Activated effector memory CD4-positive, alpha-beta T cell treated with anti-CD3 and anti-CD28 coated beads, Interleukin-2, amount 50 U/mL, for 16 hours (primary cell): ENCODE measurements around the gene NPB.

Experiments
- DNase-seq: peaks from one replicate; pipeline ENCODE4 v3.0.0-alpha.2; 2020

NPB gene

GRCh38 chr17:81870131-81870980 lies 31.7 kb upstream of the NPB start:
- DNase-seq, result peak; percentile 79

GRCh38 chr17:81870981-81871386 lies 31.1 kb upstream of the NPB start, which contains the start of gene ARHGDIA:
Gene ARHGDIA (minus strand): TSS chr17:81871337. CDS start chr17:81869930, 1,407 bp downstream.
- no peak for DNase-seq

GRCh38 chr17:81871387-81872230 lies 30.4 kb upstream of the NPB start:
- DNase-seq, result peak; percentile 99

GRCh38 chr17:81877569-81877968 lies 24.5 kb upstream of the NPB start:
- no peak for DNase-seq

- no peak for DNase-seq
Measured at GRCh38 chr17:81878294-81878693, 23.7 kb upstream of the NPB start.

GRCh38 chr17:81879121-81879520 lies 22.9 kb upstream of the NPB start:
- DNase-seq, result no peak

GRCh38 chr17:81884520-81884919 lies 17.5 kb upstream of the NPB start:
- no peak for DNase-seq

GRCh38 chr17:81884968-81885367 lies 17.1 kb upstream of the NPB start:
- no peak for DNase-seq

- DNase-seq, result no peak
Measured at GRCh38 chr17:81885454-81885853, 16.6 kb upstream of the NPB start.

- no peak for DNase-seq
Measured at GRCh38 chr17:81885869-81886548, 16.0 kb upstream of the NPB start.

- no peak for DNase-seq
Measured at GRCh38 chr17:81888105-81888987, 13.7 kb upstream of the NPB start.

- DNase-seq, result no peak
Measured at GRCh38 chr17:81888988-81889595, 12.9 kb upstream of the NPB start.

- no peak for DNase-seq
Measured at GRCh38 chr17:81889602-81890001, 12.4 kb upstream of the NPB start.

GRCh38 chr17:81890447-81891302 lies 11.4 kb upstream of the NPB start:
- DNase-seq, result peak; percentile 71

- DNase-seq, result no peak
Measured at GRCh38 chr17:81891303-81891552, 10.8 kb upstream of the NPB start.

GRCh38 chr17:81895400-81895799 lies 6.6 kb upstream of the NPB start:
- no peak for DNase-seq

- no peak for DNase-seq
Measured at GRCh38 chr17:81898029-81898866, 3.8 kb upstream of the NPB start.

- no peak for DNase-seq
Measured at GRCh38 chr17:81898885-81899284, 3.2 kb upstream of the NPB start.

- DNase-seq, result no peak
Measured at GRCh38 chr17:81899514-81900166, 2.4 kb upstream of the NPB start.
